GM12801 (cell line): Measurements from ENCODE around the gene CDC20B.

Experiments
- CTCF ChIP-seq: IDR thresholded peaks from one replicate; pipeline ENCODE4 v1.5.1; 2011; ENCODE audit warnings: control low read depth; ENCODE audit not compliant: insufficient read length; ENCODE audit errors: extremely low read depth

The CDC20B gene

DNA sequence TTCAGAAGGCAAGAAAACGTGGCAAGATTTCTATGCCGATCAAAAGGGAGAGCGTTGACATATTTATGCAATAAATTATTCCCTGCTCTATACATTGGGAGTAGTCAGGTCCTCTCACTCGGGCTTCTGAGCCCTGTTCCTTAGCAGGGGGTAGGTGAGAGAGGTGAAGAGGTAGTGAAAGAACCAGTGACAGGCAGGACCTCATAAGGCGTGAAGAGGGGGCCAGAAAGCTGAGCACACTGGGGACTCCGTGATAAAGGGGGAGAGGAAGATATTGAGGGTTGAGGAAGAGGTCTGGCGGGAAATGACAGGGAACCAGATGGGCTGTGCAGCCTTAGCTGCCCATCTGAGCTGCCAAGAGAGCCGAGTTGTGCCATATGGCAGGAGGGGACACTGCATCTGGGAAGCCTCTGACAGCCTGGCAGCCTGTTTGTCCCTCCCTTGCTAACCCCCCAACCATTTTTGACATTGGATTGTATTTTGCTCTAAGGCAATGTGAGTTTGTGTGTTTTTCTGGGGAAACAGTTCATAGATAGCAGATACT lies 782 bp upstream of the CDC20B start:
- TF ChIP-seq CTCF, result no peak

DNA sequence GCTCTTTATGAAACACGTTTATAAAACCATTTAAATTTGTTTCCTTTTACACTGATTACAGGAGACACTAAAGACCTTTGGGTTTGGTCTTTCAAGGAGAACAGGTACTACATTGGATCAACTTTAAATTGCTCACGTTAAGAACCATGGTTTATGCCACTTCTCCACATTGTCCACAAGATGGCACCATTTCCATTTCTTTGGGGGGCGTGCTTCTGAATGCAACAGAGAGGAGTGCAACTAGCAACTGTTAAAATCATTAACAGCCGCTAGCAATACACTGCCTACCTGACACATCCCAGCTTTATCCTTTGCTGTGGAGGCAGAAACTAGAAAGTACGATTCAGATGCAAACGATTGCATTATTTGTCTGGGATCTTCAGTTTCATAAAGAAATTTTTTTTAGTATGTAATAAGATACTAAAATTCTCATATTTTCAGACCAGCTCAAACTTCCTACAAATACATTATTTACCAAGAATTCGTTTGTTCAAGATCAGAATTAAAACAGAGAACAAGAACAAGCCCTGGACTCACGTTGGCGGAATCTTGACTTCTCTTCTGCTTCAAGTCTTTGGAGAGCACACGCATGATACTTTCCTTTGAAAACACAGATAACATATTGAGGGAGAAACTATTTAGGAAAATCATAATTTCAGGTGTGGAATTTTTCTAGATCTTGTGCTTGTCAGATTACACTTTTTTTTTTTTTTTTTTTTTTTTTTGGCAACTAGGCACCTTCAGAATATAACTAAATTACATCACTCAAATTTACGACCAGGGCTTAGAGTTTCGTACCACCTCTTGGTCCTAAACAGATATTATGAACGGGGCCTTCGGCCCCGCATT lies 702 bp downstream of the CDC20B start:
- TF ChIP-seq CTCF, result no peak

- no peak for TF ChIP-seq CTCF
Measured at GRCh38 chr5:55171471-55171870, 1.5 kb downstream of the CDC20B start.

- TF ChIP-seq CTCF, result no peak
Measured at GRCh38 chr5:55162666-55163065, 10.3 kb downstream of the CDC20B start.

- TF ChIP-seq CTCF, result no peak
Measured at GRCh38 chr5:55160493-55161209, 12.3 kb downstream of the CDC20B start.

DNA sequence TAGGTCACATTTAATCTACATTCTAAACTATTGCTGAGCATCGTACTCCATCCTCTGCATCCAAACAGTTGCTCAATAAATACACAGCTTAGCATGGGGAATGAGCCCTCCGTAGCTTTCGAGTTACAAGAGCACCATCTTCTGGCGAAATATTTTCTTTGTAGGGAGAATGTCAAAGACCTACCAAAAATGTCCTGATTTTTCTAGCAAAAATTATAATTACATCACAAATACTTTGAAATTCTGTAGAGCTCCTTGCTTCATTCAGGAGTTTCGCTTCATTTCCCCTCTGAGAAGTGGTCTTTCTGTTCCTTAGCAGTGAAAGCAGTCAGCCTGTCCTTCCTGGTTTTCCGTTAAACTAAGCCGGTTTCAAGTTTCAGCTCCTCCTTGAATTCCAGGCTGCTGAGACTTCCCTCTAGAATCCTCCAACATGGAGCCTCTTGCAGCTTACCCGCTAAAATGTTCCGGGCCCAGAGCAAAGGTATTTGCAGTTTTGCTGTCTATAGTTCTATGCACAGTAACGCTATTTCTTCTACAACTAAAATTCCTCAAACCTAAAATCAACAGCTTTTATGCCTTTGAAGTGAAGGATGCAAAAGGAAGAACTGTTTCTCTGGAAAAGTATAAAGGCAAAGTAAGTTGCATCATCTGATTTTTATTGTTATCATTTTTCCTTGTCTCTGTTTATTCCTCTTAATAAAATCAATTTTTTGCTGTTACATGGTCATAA lies 13.0 kb downstream of the CDC20B start, which contains the start of gene GPX8:
GPX8 (plus strand) TSS at position 409 of the 730 bp plus-strand sequence; CDS start at position 431, 22 bp downstream.
- TF ChIP-seq CTCF, result no peak

DNA sequence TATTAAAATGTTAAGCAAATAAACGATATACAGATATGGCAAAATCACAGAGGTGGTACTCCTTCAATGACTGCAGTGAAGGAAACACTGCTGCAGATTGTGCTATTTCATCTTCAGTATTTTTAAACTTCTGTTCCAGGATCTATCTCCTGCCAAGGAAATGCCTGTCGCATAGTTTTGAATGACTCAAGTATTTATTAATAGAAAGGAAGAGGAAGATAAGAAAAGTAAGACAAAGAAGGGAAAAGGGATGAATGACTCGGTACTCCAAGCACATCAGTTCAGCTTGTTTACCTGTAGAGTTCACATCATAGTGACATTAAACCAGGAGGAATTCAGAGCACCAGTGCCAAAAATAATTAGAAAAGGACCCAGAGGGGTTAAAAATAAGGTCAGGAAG lies 18.1 kb downstream of the CDC20B start:
- no peak for TF ChIP-seq CTCF
